Liver (tissue), 9 donors: ENCODE results near the gene CYLD. TPM values are rescaled to one million over a fixed set of nuclear protein-coding genes. Genes with fewer than 3 reads are reported as not detected.

Experiments used
- DNase-seq: peaks from one replicate; pipeline ENCODE4 v3.0.0-alpha.2; 2017; ENCODE audit warnings: low spot score
- H3K27ac ChIP-seq, 2 donors: one replicate each; pipeline ENCODE4 v1.7.0; 2013; ENCODE audit warnings: inconsistent platforms in 2 of 2, low read length in 2 of 2, control low read depth in 1 of 2, low read depth in 1 of 2, mild to moderate bottlenecking in 1 of 2
- H3K27me3 ChIP-seq, 4 donors: one replicate each; pipeline versions ENCODE4 v1.6.1 to v1.7.0; 2013; ENCODE audit warnings: low read length in 3 of 4, inconsistent platforms in 1 of 4, mild to moderate bottlenecking in 1 of 4, moderate library complexity in 1 of 4; ENCODE audit not compliant: control insufficient read depth in 4 of 4, insufficient read depth in 4 of 4
- H3K36me3 ChIP-seq, 4 donors: one replicate each; pipeline versions ENCODE4 v1.6.1 to v1.7.0; 2013; ENCODE audit warnings: low read length in 3 of 4, mild to moderate bottlenecking in 3 of 4, low read depth in 1 of 4, moderate library complexity in 1 of 4; ENCODE audit not compliant: control insufficient read depth in 4 of 4, insufficient read depth in 3 of 4
- H3K4me1 ChIP-seq, 4 donors: one replicate each; pipeline versions ENCODE4 v1.6.1 to v1.7.0; 2013; ENCODE audit warnings: low read length in 3 of 4, mild to moderate bottlenecking in 3 of 4, moderate library complexity in 1 of 4; ENCODE audit not compliant: control insufficient read depth in 4 of 4, insufficient read depth in 4 of 4
- H3K4me3 ChIP-seq, 3 donors: one replicate each; pipeline versions ENCODE4 v1.6.1 to v1.7.0; 2013; ENCODE audit warnings: low read length in 3 of 3, control low read depth in 1 of 3, low read depth in 1 of 3, mild to moderate bottlenecking in 1 of 3
- H3K9ac ChIP-seq, 2 donors: one replicate each; pipeline ENCODE4 v1.7.0; 2013; ENCODE audit warnings: low read length in 2 of 2, mild to moderate bottlenecking in 2 of 2, moderate library complexity in 2 of 2, control low read depth in 1 of 2, low read depth in 1 of 2
- H3K9me3 ChIP-seq, 4 donors: one replicate each; pipeline versions ENCODE4 v1.6.1 to v1.7.0; 2013; ENCODE audit warnings: low read length in 3 of 4; ENCODE audit not compliant: control insufficient read depth in 4 of 4
- EGR1 ChIP-seq, 2 donors: IDR thresholded peaks; 2 replicates each; pipeline ENCODE4 v1.6.1; 2016 to 2018; ENCODE audit warnings: antibody characterized with exemption in 2 of 2, low read depth in 2 of 2
- FOXA1 ChIP-seq: IDR thresholded peaks from 2 replicates; pipeline ENCODE4 v1.6.1; 2016; ENCODE audit warnings: antibody characterized with exemption
- FOXA2 ChIP-seq: IDR thresholded peaks from 2 replicates; pipeline ENCODE4 v1.6.1; 2016; ENCODE audit warnings: antibody characterized with exemption
- GABPA ChIP-seq, 2 donors: IDR thresholded peaks in 1 of 2; conservative IDR thresholded peaks in 1 of 2; 2 replicates each; pipeline ENCODE4 v1.6.1; 2016; ENCODE audit warnings: antibody characterized with exemption in 2 of 2, mild to moderate bottlenecking in 1 of 2, moderate library complexity in 1 of 2
- HNF4A ChIP-seq, 2 donors: conservative IDR thresholded peaks; 2 replicates each; pipeline ENCODE4 v1.6.1; 2016; ENCODE audit warnings: antibody characterized with exemption in 2 of 2, mild to moderate bottlenecking in 2 of 2
- HNF4G ChIP-seq: IDR thresholded peaks from 2 replicates; pipeline ENCODE4 v1.6.1; 2016; ENCODE audit warnings: antibody characterized with exemption
- JUND ChIP-seq, 2 donors: IDR thresholded peaks; 2 replicates each; pipeline ENCODE4 v1.6.1; 2016; ENCODE audit warnings: antibody characterized with exemption in 2 of 2
- NR2F2 ChIP-seq: IDR thresholded peaks from 2 replicates; pipeline ENCODE4 v1.6.1; 2016; ENCODE audit warnings: antibody characterized with exemption
- RAD21 ChIP-seq, 2 donors: IDR thresholded peaks; 2 replicates each; pipeline ENCODE4 v1.6.1; 2016; ENCODE audit warnings: antibody characterized with exemption in 2 of 2, mild to moderate bottlenecking in 2 of 2
- RXRA ChIP-seq, 2 donors: IDR thresholded peaks; 2 replicates each; pipeline ENCODE4 v1.6.1; 2017 to 2018; ENCODE audit warnings: antibody characterized with exemption in 2 of 2, mild to moderate bottlenecking in 1 of 2
- SP1 ChIP-seq: IDR thresholded peaks from 2 replicates; pipeline ENCODE4 v1.6.1; 2018; ENCODE audit warnings: antibody characterized with exemption, mild to moderate bottlenecking
- TAF1 ChIP-seq: conservative IDR thresholded peaks from 2 replicates; pipeline ENCODE4 v1.6.1; 2016; ENCODE audit warnings: antibody characterized with exemption, mild to moderate bottlenecking
- YY1 ChIP-seq: IDR thresholded peaks from 2 replicates; pipeline ENCODE4 v1.6.1; 2016; ENCODE audit warnings: antibody characterized with exemption, mild to moderate bottlenecking
- WGBS: extraction: QIAGEN DNeasy Blood & Tissue Kit; methylation state at CpG from one replicate; pipeline ENCODE4 v1.1.7; 2013; 5-methylcytosine and 5-hydroxymethylcytosine counted together
- polyA plus RNA-seq, 2 donors: library from polyadenylated mRNA; stranded (reverse) in 1 of 2; unstranded in 1 of 2; fragments of 200-250 nt in 1 of 2; fragments of >200 nt in 1 of 2; fragmentation: Nextera tagmentation in 1 of 2; extraction: Ambion mirVana in 1 of 2; gene quantifications; one replicate each; pipeline versions ENCODE4 v1.2.1 to v1.2.3, GENCODE V29; 2013 to 2015
- total RNA-seq, 2 donors: library from RNA; depleted of rRNA; stranded (reverse); fragments of >200 nt; gene quantifications; one replicate each; pipeline ENCODE4 v1.2.3, GENCODE V29; 2014
- TF ChIP-seq, protein P1 (sequence below): IDR thresholded peaks from 2 replicates; pipeline ENCODE4 v1.6.1; 2016; ENCODE audit warnings: antibody characterized with exemption
- TF ChIP-seq, protein P2 (sequence below): IDR thresholded peaks from 2 replicates; pipeline ENCODE4 v1.6.1; 2016; ENCODE audit warnings: antibody characterized with exemption
- TF ChIP-seq, protein P3 (sequence below): IDR thresholded peaks from 2 replicates; pipeline ENCODE4 v1.6.1; 2016; ENCODE audit warnings: antibody characterized with exemption
- TF ChIP-seq, protein P4 (sequence below): fragments of 150-350 bp; IDR thresholded peaks from 2 replicates; pipeline ENCODE4 v1.5.1; 2017; ENCODE audit warnings: improper control_type of control experiment, low read depth, low read length; ENCODE audit not compliant: missing input control
- TF ChIP-seq, protein P5 (sequence below): IDR thresholded peaks from 2 replicates; pipeline ENCODE4 v1.6.1; 2016; ENCODE audit warnings: antibody characterized with exemption, mild to moderate bottlenecking
- donor health status: healthy.
- donor health status: healthy.
- donor health status: healthy.
- donor health status: healthy.
- donor health status: healthy.

CYLD gene
- total and polyA plus RNA-seq, 4 donors: 8.2 to 42.7 (median 13.8) TPM

DNA sequence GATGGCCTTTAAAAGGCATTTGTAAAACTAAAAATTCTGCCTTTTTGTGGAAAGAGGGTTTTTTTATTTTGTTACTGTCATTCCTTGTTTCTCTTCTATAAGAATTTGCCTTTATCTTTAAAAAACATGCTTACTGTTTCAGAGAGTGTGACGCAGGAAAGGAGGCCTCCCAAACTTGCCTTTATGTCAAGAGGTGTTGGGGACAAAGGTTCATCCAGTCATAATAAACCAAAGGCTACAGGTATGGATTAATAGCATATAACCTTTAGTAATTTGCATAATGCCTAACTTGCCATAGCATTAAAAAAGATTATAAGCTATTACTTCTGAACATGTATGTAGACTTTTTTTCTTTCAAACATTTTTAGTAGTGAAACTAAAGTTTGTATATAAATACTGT, 34.2 kb downstream of the CYLD start:
- DNase-seq: no peak

More for the DNA sequence above, 34.2 kb downstream of the CYLD start:
- Histone ChIP-seq H3K4me3 (no peak overlapping the region), H3K9me3 (no peaks in the 10 kb centered on the region), H3K27ac (no peak overlapping the region), H3K4me1 (peaks cover 0 to 1% (median 0%) of the 10 kb centered on the region in 4 donors), H3K27me3 (no peaks in the 10 kb centered on the region), H3K36me3 (peaks cover 2 to 17% (median 11%) of the 10 kb centered on the region in 4 donors), H3K9ac (no peak overlapping the region)
- TF ChIP-seq JUND (IDR thresholded peaks at IDR 0.05) (no peak), FOXA2 (no peak), TAF1 (no peak), FOXA1 (no peak), RXRA (IDR thresholded peaks at IDR 0.05) (no peak), HNF4G (no peak), YY1 (no peak), HNF4A (conservative IDR thresholded peaks at IDR 0.05) (no peak), RAD21 (IDR thresholded peaks at IDR 0.05) (no peak), GABPA (IDR thresholded peaks at IDR 0.05 in 1 of 2, conservative IDR thresholded peaks at IDR 0.05 in 1 of 2) (no peak), NR2F2 (no peak), SP1 (no peak), EGR1 (IDR thresholded peaks at IDR 0.05; ENCODE audit: low read depth in 2 of 2) (no peak)
- TF ChIP-seq, protein P1, sequence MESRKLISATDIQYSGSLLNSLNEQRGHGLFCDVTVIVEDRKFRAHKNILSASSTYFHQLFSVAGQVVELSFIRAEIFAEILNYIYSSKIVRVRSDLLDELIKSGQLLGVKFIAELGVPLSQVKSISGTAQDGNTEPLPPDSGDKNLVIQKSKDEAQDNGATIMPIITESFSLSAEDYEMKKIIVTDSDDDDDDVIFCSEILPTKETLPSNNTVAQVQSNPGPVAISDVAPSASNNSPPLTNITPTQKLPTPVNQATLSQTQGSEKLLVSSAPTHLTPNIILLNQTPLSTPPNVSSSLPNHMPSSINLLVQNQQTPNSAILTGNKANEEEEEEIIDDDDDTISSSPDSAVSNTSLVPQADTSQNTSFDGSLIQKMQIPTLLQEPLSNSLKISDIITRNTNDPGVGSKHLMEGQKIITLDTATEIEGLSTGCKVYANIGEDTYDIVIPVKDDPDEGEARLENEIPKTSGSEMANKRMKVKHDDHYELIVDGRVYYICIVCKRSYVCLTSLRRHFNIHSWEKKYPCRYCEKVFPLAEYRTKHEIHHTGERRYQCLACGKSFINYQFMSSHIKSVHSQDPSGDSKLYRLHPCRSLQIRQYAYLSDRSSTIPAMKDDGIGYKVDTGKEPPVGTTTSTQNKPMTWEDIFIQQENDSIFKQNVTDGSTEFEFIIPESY: no peak
- TF ChIP-seq, protein P2, sequence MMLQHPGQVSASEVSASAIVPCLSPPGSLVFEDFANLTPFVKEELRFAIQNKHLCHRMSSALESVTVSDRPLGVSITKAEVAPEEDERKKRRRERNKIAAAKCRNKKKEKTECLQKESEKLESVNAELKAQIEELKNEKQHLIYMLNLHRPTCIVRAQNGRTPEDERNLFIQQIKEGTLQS: no peak
- TF ChIP-seq, protein P3, sequence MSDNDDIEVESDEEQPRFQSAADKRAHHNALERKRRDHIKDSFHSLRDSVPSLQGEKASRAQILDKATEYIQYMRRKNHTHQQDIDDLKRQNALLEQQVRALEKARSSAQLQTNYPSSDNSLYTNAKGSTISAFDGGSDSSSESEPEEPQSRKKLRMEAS: no peak
- TF ChIP-seq, protein P4, sequence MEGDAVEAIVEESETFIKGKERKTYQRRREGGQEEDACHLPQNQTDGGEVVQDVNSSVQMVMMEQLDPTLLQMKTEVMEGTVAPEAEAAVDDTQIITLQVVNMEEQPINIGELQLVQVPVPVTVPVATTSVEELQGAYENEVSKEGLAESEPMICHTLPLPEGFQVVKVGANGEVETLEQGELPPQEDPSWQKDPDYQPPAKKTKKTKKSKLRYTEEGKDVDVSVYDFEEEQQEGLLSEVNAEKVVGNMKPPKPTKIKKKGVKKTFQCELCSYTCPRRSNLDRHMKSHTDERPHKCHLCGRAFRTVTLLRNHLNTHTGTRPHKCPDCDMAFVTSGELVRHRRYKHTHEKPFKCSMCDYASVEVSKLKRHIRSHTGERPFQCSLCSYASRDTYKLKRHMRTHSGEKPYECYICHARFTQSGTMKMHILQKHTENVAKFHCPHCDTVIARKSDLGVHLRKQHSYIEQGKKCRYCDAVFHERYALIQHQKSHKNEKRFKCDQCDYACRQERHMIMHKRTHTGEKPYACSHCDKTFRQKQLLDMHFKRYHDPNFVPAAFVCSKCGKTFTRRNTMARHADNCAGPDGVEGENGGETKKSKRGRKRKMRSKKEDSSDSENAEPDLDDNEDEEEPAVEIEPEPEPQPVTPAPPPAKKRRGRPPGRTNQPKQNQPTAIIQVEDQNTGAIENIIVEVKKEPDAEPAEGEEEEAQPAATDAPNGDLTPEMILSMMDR: no peak
- TF ChIP-seq, protein P5, sequence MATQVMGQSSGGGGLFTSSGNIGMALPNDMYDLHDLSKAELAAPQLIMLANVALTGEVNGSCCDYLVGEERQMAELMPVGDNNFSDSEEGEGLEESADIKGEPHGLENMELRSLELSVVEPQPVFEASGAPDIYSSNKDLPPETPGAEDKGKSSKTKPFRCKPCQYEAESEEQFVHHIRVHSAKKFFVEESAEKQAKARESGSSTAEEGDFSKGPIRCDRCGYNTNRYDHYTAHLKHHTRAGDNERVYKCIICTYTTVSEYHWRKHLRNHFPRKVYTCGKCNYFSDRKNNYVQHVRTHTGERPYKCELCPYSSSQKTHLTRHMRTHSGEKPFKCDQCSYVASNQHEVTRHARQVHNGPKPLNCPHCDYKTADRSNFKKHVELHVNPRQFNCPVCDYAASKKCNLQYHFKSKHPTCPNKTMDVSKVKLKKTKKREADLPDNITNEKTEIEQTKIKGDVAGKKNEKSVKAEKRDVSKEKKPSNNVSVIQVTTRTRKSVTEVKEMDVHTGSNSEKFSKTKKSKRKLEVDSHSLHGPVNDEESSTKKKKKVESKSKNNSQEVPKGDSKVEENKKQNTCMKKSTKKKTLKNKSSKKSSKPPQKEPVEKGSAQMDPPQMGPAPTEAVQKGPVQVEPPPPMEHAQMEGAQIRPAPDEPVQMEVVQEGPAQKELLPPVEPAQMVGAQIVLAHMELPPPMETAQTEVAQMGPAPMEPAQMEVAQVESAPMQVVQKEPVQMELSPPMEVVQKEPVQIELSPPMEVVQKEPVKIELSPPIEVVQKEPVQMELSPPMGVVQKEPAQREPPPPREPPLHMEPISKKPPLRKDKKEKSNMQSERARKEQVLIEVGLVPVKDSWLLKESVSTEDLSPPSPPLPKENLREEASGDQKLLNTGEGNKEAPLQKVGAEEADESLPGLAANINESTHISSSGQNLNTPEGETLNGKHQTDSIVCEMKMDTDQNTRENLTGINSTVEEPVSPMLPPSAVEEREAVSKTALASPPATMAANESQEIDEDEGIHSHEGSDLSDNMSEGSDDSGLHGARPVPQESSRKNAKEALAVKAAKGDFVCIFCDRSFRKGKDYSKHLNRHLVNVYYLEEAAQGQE: no peak
- 89% methylated on average over 1 of the region's 1 CpG for WGBS
